ENCODE measurements around the gene PNKD.
"Not testable (repeated sequence)": the region's sequence is repeated elsewhere in the genome, so short reads cannot be mapped to it uniquely, and the experiment has no call there.

The PNKD gene

GRCh38 chr2:218271865-218272530 lies 1.7 kb downstream of the PNKD start:
- Histone ChIP-seq H3K27ac (ENCODE audit: low read depth, low read length, poor library complexity, severe bottlenecking) (peak overlapping the region; percentile 17), H3F3A (ENCODE audit: insufficient read depth, low read length) (no peaks in the 10 kb centered on the region), H3K4me2 (ENCODE audit: low read length) (peak overlapping the region; percentile 80), H3K4me3 (ENCODE audit: low read depth, low read length, poor library complexity, severe bottlenecking) (peak overlapping the region; percentile 87), H3K4me1 (ENCODE audit: insufficient read depth, low read length, severe bottlenecking) (peaks cover 30% of the 10 kb centered on the region), H3K9me3 (ENCODE audit: low read length) (no peaks in the 10 kb centered on the region), H3K9ac (ENCODE audit: low read length) (peak overlapping the region; percentile 87; the same call in 1 of the 2 replicates), H3K36me3 (ENCODE audit: insufficient read depth, low read length) (peaks cover 36% of the 10 kb centered on the region; the same call in 1 of the 2 replicates), H4K20me1 (ENCODE audit: insufficient read depth, low read length) (no peaks in the 10 kb centered on the region), H3K27me3 (ENCODE audit: insufficient read depth, low read length) (no peaks in the 10 kb centered on the region), H3K79me2 (ENCODE audit: insufficient read depth, low read length) (0 out of 2 replicates have a peak, but pooled peaks cover 2% of the 10 kb centered on the region), H2AFZ (ENCODE audit: low read length) (no peak overlapping the region), H3K9me2 (ENCODE audit: low read depth, low read length) (no peaks in the 10 kb centered on the region)
- no peak for TF ChIP-seq CTCF (IDR thresholded peaks at IDR 0.05; ENCODE audit: low read length)
- TF ChIP-seq EZH2 (IDR thresholded peaks at IDR 0.05; ENCODE audit: borderline replicate concordance, low read length): no peak

- H3K36me3 ChIP-seq (ENCODE audit: insufficient read depth, low read length): peaks cover 29% of the 10 kb centered on the region; the same call in 1 of the 2 replicates
- H3K79me2 ChIP-seq (ENCODE audit: insufficient read depth, low read length): 0 out of 2 replicates have a peak, but pooled peaks cover 2% of the 10 kb centered on the region
- H2AFZ ChIP-seq (ENCODE audit: low read length): no peak overlapping the region
- no peaks in the 10 kb centered on the region for H3F3A ChIP-seq (ENCODE audit: insufficient read depth, low read length)
- no peaks in the 10 kb centered on the region for H3K9me3 ChIP-seq (ENCODE audit: low read length)
- H3K9ac ChIP-seq (ENCODE audit: low read length): no peak overlapping the region
- no peak for TF ChIP-seq EZH2 (IDR thresholded peaks at IDR 0.05; ENCODE audit: borderline replicate concordance, low read length)
- TF ChIP-seq CTCF (IDR thresholded peaks at IDR 0.05; ENCODE audit: low read length): peak; percentile 92
- peak overlapping the region; percentile 28; the same call in 1 of the 2 replicates for H3K4me2 ChIP-seq (ENCODE audit: low read length)
- peaks cover 30% of the 10 kb centered on the region for H3K4me1 ChIP-seq (ENCODE audit: insufficient read depth, low read length, severe bottlenecking)
- H3K9me2 ChIP-seq (ENCODE audit: low read depth, low read length): no peaks in the 10 kb centered on the region
- H3K4me3 ChIP-seq (ENCODE audit: low read depth, low read length, poor library complexity, severe bottlenecking): no peak overlapping the region
- H3K27me3 ChIP-seq (ENCODE audit: insufficient read depth, low read length): no peaks in the 10 kb centered on the region
- no peak overlapping the region for H3K27ac ChIP-seq (ENCODE audit: low read depth, low read length, poor library complexity, severe bottlenecking)
- H4K20me1 ChIP-seq (ENCODE audit: insufficient read depth, low read length): no peaks in the 10 kb centered on the region
Observed at GRCh38 chr2:218272531-218273212, 2.4 kb downstream of the PNKD start.

GRCh38 chr2:218273214-218273907 lies 3.0 kb downstream of the PNKD start:
- peaks cover 28% of the 10 kb centered on the region; the same call in 1 of the 2 replicates for H3K36me3 ChIP-seq (ENCODE audit: insufficient read depth, low read length)
- not testable (repeated sequence) for H3F3A ChIP-seq (ENCODE audit: insufficient read depth, low read length); H3K9ac ChIP-seq (ENCODE audit: low read length); H4K20me1 ChIP-seq (ENCODE audit: insufficient read depth, low read length); H3K27ac ChIP-seq (ENCODE audit: low read depth, low read length, poor library complexity, severe bottlenecking); H3K4me2 ChIP-seq (ENCODE audit: low read length); H3K9me3 ChIP-seq (ENCODE audit: low read length); H3K79me2 ChIP-seq (ENCODE audit: insufficient read depth, low read length); H3K4me3 ChIP-seq (ENCODE audit: low read depth, low read length, poor library complexity, severe bottlenecking); H2AFZ ChIP-seq (ENCODE audit: low read length); H3K27me3 ChIP-seq (ENCODE audit: insufficient read depth, low read length); H3K9me2 ChIP-seq (ENCODE audit: low read depth, low read length)
- H3K4me1 ChIP-seq (ENCODE audit: insufficient read depth, low read length, severe bottlenecking): peaks cover 30% of the 10 kb centered on the region
